ENCODE results near the gene STAT3.
"Not testable (repeated sequence)": the region's sequence is repeated elsewhere in the genome, so short reads cannot be mapped to it uniquely, and the experiment has no call there.

The STAT3 gene

DNA sequence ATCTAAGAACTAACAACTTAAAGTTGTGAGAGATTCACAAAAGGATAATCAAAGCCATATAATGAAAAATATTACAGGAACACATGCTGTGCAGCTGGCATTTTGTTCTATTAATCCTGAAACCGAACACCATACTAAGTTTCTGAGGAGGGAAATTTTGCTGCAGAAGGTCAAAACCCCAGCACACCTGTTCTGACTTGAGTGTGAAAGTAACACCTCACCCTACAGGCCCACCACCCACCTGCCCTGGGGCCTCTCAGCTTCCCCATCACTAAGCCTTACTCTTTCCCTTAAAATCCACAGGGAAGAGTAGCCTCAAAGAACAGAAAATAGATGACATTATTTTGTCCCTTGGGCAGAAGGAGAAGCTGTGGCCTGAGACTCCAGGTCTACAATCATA is 55.2 kb downstream of the STAT3 start:
- in situ Hi-C loops (cut with MboI; ENCODE audit: low sequenced_read_pairs, unreplicated experiment), result no loop called here
- TF ChIP-seq, protein P1, sequence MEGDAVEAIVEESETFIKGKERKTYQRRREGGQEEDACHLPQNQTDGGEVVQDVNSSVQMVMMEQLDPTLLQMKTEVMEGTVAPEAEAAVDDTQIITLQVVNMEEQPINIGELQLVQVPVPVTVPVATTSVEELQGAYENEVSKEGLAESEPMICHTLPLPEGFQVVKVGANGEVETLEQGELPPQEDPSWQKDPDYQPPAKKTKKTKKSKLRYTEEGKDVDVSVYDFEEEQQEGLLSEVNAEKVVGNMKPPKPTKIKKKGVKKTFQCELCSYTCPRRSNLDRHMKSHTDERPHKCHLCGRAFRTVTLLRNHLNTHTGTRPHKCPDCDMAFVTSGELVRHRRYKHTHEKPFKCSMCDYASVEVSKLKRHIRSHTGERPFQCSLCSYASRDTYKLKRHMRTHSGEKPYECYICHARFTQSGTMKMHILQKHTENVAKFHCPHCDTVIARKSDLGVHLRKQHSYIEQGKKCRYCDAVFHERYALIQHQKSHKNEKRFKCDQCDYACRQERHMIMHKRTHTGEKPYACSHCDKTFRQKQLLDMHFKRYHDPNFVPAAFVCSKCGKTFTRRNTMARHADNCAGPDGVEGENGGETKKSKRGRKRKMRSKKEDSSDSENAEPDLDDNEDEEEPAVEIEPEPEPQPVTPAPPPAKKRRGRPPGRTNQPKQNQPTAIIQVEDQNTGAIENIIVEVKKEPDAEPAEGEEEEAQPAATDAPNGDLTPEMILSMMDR (IDR thresholded peaks at IDR 0.05; ENCODE audit: borderline replicate concordance, control extremely low read depth, extremely low read depth, insufficient read depth, missing control alignments), result no peak
- DNase-seq (ENCODE audit: low spot score), result no peak

DNA sequence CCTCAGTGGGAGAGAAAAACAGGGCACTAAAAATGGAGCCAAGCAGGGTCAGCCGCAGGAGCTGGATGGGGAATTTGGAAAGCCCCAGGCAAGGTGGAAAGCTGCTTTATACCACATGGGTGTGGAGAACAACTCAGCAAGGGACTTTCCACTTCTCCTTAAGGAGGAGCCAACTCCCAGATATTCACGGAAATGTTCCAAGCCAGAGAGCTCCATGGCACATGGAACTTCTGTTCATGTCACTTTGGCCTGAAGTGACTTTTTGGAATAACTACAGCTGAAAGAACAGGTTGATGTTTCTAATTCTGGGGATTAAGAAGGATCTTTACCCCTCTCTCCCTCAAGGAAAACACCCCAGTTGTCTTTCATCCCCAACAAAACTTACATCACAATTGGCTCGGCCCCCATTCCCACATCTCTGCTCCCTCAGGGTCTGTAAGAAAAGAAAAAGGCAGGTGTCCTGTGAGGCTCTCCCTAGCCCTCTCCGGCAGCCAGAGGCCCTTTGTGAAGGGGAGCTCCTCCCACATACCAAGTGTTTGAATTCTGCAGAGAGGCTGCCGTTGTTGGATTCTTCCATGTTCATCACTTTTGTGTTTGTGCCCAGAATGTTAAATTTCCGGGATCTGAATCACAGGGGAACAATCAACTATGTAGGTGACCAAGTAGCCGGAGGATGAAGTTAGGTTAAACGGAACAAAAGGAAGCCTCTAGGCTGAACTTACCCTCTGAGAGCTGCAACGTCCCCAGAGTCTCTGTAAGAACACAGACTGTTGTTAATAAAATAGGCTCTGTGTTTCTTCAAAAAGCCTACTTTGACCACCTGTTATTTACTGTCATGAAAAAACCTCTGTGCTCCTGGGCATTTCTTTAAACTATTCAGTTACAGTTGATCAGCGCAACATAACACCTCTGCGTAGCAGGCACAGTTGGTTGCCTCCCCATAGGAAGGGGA is 58.9 kb downstream of the STAT3 start:
- no peak for DNase-seq (ENCODE audit: low spot score)
- in situ Hi-C loops (cut with MboI; ENCODE audit: low sequenced_read_pairs, unreplicated experiment), result no loop called here
- TF ChIP-seq, protein P1 (IDR thresholded peaks at IDR 0.05; ENCODE audit: borderline replicate concordance, control extremely low read depth, extremely low read depth, insufficient read depth, missing control alignments), result no peak

DNA sequence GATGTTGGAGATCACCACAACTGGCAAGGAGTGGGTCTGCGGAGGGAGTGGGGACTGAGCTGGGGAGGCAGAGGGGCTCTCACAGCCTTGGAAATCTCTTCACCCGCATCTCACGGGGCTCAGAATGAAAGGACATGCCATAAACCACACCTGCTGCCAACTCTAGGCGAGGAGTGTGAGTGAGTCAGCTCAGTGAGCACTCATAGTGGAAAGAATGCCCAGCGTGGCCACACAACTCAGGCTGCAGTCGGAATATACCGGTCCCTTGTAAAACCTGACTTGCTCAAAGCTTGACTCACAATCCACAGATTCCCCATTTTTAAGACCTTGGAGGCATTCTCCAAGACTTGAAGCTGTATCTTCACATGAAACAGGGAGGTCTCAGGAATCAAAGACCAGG is 63.2 kb downstream of the STAT3 start:
- in situ Hi-C loops (cut with MboI; ENCODE audit: low sequenced_read_pairs, unreplicated experiment), result no loop called here
- TF ChIP-seq, protein P1 (IDR thresholded peaks at IDR 0.05; ENCODE audit: borderline replicate concordance, control extremely low read depth, extremely low read depth, insufficient read depth, missing control alignments), result no peak
- no peak for DNase-seq (ENCODE audit: low spot score)

DNA sequence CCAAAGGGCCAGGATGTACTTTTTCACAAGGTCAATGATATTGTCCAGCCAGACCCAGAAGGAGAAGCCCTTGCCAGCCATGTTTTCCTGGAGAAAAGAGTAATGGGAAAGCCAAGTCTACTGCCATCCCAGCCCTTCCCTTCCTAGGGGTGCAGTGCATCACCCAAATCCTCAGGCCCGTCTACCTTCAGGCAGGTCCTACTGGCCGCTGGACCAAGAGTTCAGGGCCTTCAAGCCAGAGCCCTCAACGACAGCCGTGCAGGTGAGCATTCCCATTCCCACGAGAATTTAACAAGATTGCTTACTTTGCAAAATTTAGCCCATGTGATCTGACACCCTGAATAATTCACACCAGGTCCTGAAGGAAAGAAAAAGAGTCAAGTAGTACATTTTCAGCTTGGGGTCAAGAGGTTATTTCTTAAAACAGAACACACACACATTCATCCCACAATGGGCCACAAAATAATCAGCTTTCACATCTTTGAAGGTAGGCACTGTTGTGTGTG is 64.9 kb downstream of the STAT3 start:
- in situ Hi-C loops (cut with MboI; ENCODE audit: low sequenced_read_pairs, unreplicated experiment), result loop anchor here (5.0 kb wide), 2 partner anchors 84 to 204 kb away; no protein-coding TSS in a partner anchor
- no peak for DNase-seq (ENCODE audit: low spot score)
- TF ChIP-seq, protein P1 (IDR thresholded peaks at IDR 0.05; ENCODE audit: borderline replicate concordance, control extremely low read depth, extremely low read depth, insufficient read depth, missing control alignments), result no peak

DNA sequence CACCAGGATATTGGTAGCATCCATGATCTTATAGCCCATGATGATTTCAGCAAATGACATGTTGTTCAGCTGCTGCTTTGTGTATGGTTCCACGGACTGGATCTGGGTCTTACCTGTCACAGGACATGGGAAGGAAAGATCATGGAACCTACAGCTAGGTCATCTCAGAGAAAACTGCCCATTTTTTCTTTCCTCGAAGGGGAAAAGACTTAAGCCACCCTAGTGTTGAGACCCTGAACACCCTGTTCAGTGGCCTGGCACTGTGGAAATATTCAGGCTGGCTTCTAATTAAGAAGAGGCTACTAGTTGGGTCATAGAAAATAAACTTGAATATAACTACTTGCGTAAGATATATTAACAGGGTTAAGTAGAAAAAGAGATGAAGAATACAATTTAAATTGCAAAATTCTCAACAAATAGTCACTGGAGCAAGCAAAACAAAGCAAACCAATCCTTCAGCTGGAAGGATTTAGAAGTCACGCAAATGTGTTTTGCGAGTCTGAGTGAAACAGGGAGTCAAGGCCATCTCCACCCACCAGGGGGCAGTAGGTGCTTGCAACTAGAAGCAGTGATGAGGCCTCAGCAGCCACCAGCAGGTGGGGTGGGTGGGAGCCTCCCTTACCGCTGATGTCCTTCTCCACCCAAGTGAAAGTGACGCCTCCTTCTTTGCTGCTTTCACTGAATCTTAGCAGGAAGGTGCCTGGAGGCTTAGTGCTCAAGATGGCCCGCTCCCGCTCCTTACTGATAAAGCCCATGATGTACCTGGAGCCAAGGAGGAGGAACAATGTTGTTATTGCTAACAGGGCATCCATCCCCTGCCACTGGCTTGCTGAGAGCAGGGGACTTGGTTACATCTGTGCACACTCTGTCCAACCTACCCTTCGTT is 65.6 kb downstream of the STAT3 start:
- TF ChIP-seq, protein P1 (IDR thresholded peaks at IDR 0.05; ENCODE audit: borderline replicate concordance, control extremely low read depth, extremely low read depth, insufficient read depth, missing control alignments), result peak; percentile 99
- in situ Hi-C loops (cut with MboI; ENCODE audit: low sequenced_read_pairs, unreplicated experiment), result loop anchor here (5.0 kb wide), 2 partner anchors 85 to 205 kb away; no protein-coding TSS in a partner anchor
- DNase-seq (ENCODE audit: low spot score), result peak; percentile 88

DNA sequence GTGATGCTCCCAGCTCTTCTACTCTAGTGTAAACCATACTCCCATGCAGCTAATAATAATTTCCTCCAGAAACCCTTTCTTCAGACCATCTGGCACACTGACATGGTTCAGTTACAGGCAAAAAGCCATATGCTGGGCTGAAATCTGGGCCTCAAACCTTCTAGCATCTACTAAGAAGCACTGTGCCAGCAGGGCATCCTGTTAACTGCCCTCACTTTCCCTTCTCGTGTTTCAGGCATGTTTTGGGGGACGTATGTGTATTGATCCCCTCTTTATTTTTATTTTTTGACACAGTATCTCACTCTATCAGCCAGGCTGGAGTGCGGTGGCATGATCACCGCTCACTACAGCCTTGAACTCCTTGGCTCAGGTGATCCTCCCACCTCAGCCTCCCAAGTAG is 66.7 kb downstream of the STAT3 start:
- in situ Hi-C loops (cut with MboI; ENCODE audit: low sequenced_read_pairs, unreplicated experiment), result loop anchor here (5.0 kb wide), 2 partner anchors 86 to 206 kb away; no protein-coding TSS in a partner anchor
- DNase-seq (ENCODE audit: low spot score), result no peak
- TF ChIP-seq, protein P1 (IDR thresholded peaks at IDR 0.05; ENCODE audit: borderline replicate concordance, control extremely low read depth, extremely low read depth, insufficient read depth, missing control alignments), result no peak

DNA sequence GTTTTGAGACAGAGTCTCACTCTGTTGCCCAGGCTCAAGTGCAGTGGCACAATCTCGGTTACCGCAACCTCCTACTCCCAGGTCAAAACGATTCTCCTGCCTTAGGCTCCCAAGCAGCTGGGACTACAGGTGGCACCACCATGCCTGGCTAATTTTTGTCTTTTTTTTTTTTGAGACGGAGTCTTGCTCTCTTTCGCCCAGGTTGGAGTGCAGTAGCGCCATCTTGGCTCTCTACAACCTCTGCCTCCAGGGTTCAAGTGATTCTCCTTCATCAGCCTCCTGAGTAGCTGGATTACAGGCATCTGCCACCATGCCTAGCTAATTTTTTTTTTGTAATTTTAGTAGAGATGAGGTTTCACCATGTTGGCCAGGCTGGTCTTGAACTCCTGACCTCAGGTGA is 70.3 kb downstream of the STAT3 start:
- in situ Hi-C loops (cut with MboI; ENCODE audit: low sequenced_read_pairs, unreplicated experiment); DNase-seq (ENCODE audit: low spot score): not testable (repeated sequence)
